Neural crest cell (in vitro differentiated cells): ENCODE data around the gene TMEFF1. TPM values are rescaled to one million over a fixed set of nuclear protein-coding genes. Genes with fewer than 3 reads are reported as not detected.
"Not testable (repeated sequence)": the region's sequence is repeated elsewhere in the genome, so short reads cannot be mapped to it uniquely, and the experiment has no call there.

Source experiments
- DNase-seq: peaks from one replicate; pipeline ENCODE4 v3.0.0; 2021; ENCODE audit warnings: low read depth, mixed read lengths, low spot score
- H3K27ac Mint-ChIP-seq: one replicate; pipeline ENCODE4 v1.8.0; 2021; ENCODE audit warnings: mild to moderate bottlenecking, mixed read lengths; ENCODE audit not compliant: unreplicated experiment
- H3K27me3 Mint-ChIP-seq: 2 replicates; pipeline ENCODE4 v1.8.0; 2021; ENCODE audit warnings: low read depth, mild to moderate bottlenecking, mixed read lengths
- H3K36me3 Mint-ChIP-seq: 2 replicates; pipeline ENCODE4 v1.8.0; 2021; ENCODE audit warnings: low read depth, mild to moderate bottlenecking, mixed read lengths
- H3K4me1 Mint-ChIP-seq: 2 replicates; pipeline ENCODE4 v1.8.0; 2021; ENCODE audit warnings: mixed read lengths
- H3K4me3 Mint-ChIP-seq: one replicate; pipeline ENCODE4 v1.8.0; 2021; ENCODE audit warnings: mild to moderate bottlenecking, mixed read lengths
- H3K9me3 Mint-ChIP-seq: 2 replicates; pipeline ENCODE4 v1.8.0; 2021; ENCODE audit warnings: mixed read lengths
- CTCF ChIP-seq: fragments of 200-600 bp; sonication (generic); conservative IDR thresholded peaks from 2 replicates; pipeline ENCODE4 v1.5.0; 2021; ENCODE audit warnings: antibody characterized with exemption, mild to moderate bottlenecking
- total RNA-seq: library from RNA; stranded (reverse); gene quantifications from 2 replicates; pipeline ENCODE4 v1.2.1, GENCODE V29; 2021

The TMEFF1 gene
- total RNA-seq, 1 donor from 2014 or later, result 47.9 TPM

GRCh38 chr9:100492952-100493351 lies 20.0 kb downstream of the TMEFF1 start:
- Mint-ChIP-seq H3K4me3 (no peak overlapping the region), H3K4me1 (peaks cover 48% of the 10 kb centered on the region), H3K27me3 (no peaks in the 10 kb centered on the region), H3K36me3 (no peaks in the 10 kb centered on the region), H3K9me3 (no peaks in the 10 kb centered on the region), H3K27ac (no peak overlapping the region)
- no peak for TF ChIP-seq CTCF
- DNase-seq, result no peak

GRCh38 chr9:100498592-100498991 lies 25.6 kb downstream of the TMEFF1 start:
- H3K4me1 Mint-ChIP-seq, result peaks cover 18% of the 10 kb centered on the region
- DNase-seq, result no peak
- H3K27ac Mint-ChIP-seq, result no peak overlapping the region
- no peaks in the 10 kb centered on the region for H3K27me3 Mint-ChIP-seq
- no peak overlapping the region for H3K4me3 Mint-ChIP-seq
- no peaks in the 10 kb centered on the region for H3K9me3 Mint-ChIP-seq
- TF ChIP-seq CTCF, result no peak
- H3K36me3 Mint-ChIP-seq, result peaks cover 17% of the 10 kb centered on the region

- Mint-ChIP-seq H3K9me3 (no peaks in the 10 kb centered on the region), H3K4me3 (no peak overlapping the region), H3K4me1 (peaks cover 14% of the 10 kb centered on the region), H3K27ac (no peak overlapping the region), H3K27me3 (no peaks in the 10 kb centered on the region), H3K36me3 (peaks cover 20% of the 10 kb centered on the region)
- TF ChIP-seq CTCF, result no peak
- DNase-seq, result no peak
These were observed 26.5 kb downstream of the TMEFF1 start for GRCh38 chr9:100499460-100499859.

GRCh38 chr9:100499866-100500265 lies 26.9 kb downstream of the TMEFF1 start:
- H3K4me3 Mint-ChIP-seq, result no peak overlapping the region
- no peak for DNase-seq
- H3K27me3 Mint-ChIP-seq, result no peaks in the 10 kb centered on the region
- H3K27ac Mint-ChIP-seq, result no peak overlapping the region
- no peak for TF ChIP-seq CTCF
- H3K4me1 Mint-ChIP-seq, result peaks cover 11% of the 10 kb centered on the region
- peaks cover 20% of the 10 kb centered on the region for H3K36me3 Mint-ChIP-seq
- no peaks in the 10 kb centered on the region for H3K9me3 Mint-ChIP-seq

GRCh38 chr9:100505564-100506159 lies 32.7 kb downstream of the TMEFF1 start:
- H3K4me1 Mint-ChIP-seq, result no peaks in the 10 kb centered on the region
- no peak overlapping the region for H3K27ac Mint-ChIP-seq
- DNase-seq, result peak; percentile 56

GRCh38 chr9:100507350-100507749 lies 34.4 kb downstream of the TMEFF1 start:
- H3K27me3 Mint-ChIP-seq, H3K9me3 Mint-ChIP-seq, H3K4me1 Mint-ChIP-seq, DNase-seq, H3K27ac Mint-ChIP-seq, H3K4me3 Mint-ChIP-seq: not testable (repeated sequence)
- peaks cover 39% of the 10 kb centered on the region for H3K36me3 Mint-ChIP-seq

More at GRCh38 chr9:100505564-100506159, 32.7 kb downstream of the TMEFF1 start:
- Mint-ChIP-seq H3K27me3 (no peaks in the 10 kb centered on the region), H3K4me3 (no peak overlapping the region), H3K36me3 (peaks cover 40% of the 10 kb centered on the region), H3K9me3 (peaks cover 4% of the 10 kb centered on the region)
- peak; percentile 74 for TF ChIP-seq CTCF
